ENCODE measurements around the gene C12orf60.

DNA sequence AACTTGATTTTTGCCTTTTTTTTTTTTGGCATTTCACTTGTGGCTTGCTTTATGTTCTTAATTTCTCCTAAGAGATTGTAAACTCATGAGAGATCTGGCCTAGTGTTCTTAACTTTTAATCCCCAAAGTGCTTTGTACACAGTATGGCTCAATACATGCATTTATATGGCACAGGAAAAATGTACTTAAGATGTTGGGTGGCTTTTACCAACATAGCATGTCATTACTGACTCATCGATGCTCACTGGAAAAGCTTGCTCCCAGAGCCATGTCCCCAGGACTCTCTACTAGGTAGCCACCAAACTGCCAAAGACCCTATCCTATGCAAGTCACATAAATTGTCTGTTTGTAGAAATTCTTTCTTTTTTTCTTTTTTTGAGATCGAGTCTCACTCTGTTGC, 23.6 kb downstream of the C12orf60 start:
- no peak for TF ChIP-seq ZNF24 (tag by site-specific recombination; IDR thresholded peaks at IDR 0.05)
- TF ChIP-seq PRDM1 (tag by site-specific recombination; IDR thresholded peaks at IDR 0.05), result no peak
- TF ChIP-seq ZNF416 (tag by site-specific recombination; IDR thresholded peaks at IDR 0.05), result no peak
- TF ChIP-seq ZNF121 (tag by site-specific recombination; IDR thresholded peaks at IDR 0.05), result no peak
- no peak for TF ChIP-seq ZBTB49 (tag by site-specific recombination; IDR thresholded peaks at IDR 0.05; ENCODE audit: low read depth)
- no peak for TF ChIP-seq MYNN (tag by site-specific recombination; IDR thresholded peaks at IDR 0.05; ENCODE audit: borderline replicate concordance)
- TF ChIP-seq BCL11B (tag by site-specific recombination; IDR thresholded peaks at IDR 0.05; ENCODE audit: low read depth), result no peak
- TF ChIP-seq, protein P1, sequence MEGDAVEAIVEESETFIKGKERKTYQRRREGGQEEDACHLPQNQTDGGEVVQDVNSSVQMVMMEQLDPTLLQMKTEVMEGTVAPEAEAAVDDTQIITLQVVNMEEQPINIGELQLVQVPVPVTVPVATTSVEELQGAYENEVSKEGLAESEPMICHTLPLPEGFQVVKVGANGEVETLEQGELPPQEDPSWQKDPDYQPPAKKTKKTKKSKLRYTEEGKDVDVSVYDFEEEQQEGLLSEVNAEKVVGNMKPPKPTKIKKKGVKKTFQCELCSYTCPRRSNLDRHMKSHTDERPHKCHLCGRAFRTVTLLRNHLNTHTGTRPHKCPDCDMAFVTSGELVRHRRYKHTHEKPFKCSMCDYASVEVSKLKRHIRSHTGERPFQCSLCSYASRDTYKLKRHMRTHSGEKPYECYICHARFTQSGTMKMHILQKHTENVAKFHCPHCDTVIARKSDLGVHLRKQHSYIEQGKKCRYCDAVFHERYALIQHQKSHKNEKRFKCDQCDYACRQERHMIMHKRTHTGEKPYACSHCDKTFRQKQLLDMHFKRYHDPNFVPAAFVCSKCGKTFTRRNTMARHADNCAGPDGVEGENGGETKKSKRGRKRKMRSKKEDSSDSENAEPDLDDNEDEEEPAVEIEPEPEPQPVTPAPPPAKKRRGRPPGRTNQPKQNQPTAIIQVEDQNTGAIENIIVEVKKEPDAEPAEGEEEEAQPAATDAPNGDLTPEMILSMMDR (tag by site-specific recombination; IDR thresholded peaks at IDR 0.05), result no peak
- no peak for TF ChIP-seq GLI4 (tag by site-specific recombination; IDR thresholded peaks at IDR 0.05)
- no peak for TF ChIP-seq ZBTB21 (tag by site-specific recombination; IDR thresholded peaks at IDR 0.05)
- TF ChIP-seq, protein P2, sequence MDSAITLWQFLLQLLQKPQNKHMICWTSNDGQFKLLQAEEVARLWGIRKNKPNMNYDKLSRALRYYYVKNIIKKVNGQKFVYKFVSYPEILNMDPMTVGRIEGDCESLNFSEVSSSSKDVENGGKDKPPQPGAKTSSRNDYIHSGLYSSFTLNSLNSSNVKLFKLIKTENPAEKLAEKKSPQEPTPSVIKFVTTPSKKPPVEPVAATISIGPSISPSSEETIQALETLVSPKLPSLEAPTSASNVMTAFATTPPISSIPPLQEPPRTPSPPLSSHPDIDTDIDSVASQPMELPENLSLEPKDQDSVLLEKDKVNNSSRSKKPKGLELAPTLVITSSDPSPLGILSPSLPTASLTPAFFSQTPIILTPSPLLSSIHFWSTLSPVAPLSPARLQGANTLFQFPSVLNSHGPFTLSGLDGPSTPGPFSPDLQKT (IDR thresholded peaks at IDR 0.05; ENCODE audit: borderline replicate concordance, low read depth, low read length), result no peak
